IgD-negative memory B cell (primary cell): ENCODE measurements around the gene RTEL1. TPM values are rescaled to one million over a fixed set of nuclear protein-coding genes. Genes with fewer than 3 reads are reported as not detected.

ENCODE experiments used
- H3K27ac Mint-ChIP-seq, 3 donors: one replicate each; pipeline ENCODE4 v1.8.0; 2020 to 2022; ENCODE audit warnings: mild to moderate bottlenecking in 3 of 3, mixed read lengths in 3 of 3, moderate library complexity in 1 of 3
- H3K27me3 Mint-ChIP-seq: one replicate; pipeline ENCODE4 v1.8.0; 2021; ENCODE audit warnings: mixed read lengths
- H3K36me3 Mint-ChIP-seq: one replicate; pipeline ENCODE4 v1.8.0; 2020; ENCODE audit warnings: mild to moderate bottlenecking, mixed read lengths
- H3K4me1 Mint-ChIP-seq, 3 donors: one replicate each; pipeline ENCODE4 v1.8.0; 2020 to 2022; ENCODE audit warnings: mixed read lengths in 3 of 3, mild to moderate bottlenecking in 1 of 3
- H3K4me3 Mint-ChIP-seq, 4 donors: one replicate each; pipeline ENCODE4 v1.8.0; 2020 to 2022; ENCODE audit warnings: mild to moderate bottlenecking in 4 of 4, mixed read lengths in 4 of 4, moderate library complexity in 3 of 4
- H3K9me3 Mint-ChIP-seq, 3 donors: one replicate each; pipeline ENCODE4 v1.8.0; 2020 to 2021; ENCODE audit warnings: mixed read lengths in 3 of 3, mild to moderate bottlenecking in 1 of 3
- polyA plus RNA-seq: library from polyadenylated mRNA; unstranded; fragments of 300-500 nt; fragmentation: Illumina TruSeq; gene quantifications from one replicate; pipeline ENCODE4 v1.2.3, GENCODE V29; 2021

Gene RTEL1
- polyA plus RNA-seq, 1 donor from 2014 or later = 2.6 TPM

DNA sequence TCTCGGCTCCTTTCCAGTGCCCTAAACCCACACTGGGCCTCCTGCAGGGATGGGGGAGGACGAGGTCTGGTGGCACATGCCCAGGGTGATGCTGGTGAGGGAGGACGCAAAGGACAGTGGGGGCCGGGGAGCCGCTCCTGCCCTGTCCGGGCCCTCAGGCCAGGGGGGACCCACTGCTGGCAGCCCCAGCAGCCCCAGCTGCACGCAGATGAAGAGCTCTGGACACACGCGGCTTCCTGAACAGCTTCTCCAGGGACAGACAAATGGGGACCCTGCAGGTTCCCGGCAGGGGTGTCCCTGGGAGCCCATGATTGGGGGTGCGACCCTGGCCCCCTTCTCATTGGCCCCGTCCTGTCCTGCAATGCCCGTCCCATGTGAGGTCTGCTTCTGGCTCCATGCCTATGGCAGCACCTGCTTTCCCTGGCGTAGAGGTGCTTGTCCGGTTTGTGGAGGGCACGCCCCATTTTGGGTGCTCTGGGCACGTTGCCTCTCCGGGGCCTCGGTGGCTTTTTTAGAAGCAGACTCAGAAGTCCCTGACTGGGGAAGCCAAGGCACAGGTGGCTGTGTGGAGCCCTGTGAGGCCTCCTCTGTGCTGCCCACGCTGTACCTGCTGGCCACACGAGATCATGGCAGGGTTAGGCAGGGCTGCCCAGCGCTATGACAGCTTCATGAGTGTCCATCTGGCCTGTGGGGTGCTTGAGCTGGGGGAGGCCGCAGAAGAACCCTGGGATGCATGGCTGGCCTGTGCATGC lies 22.9 kb downstream of the RTEL1 start:
- Mint-ChIP-seq H3K27ac (no peak overlapping the region), H3K27me3 (no peaks in the 10 kb centered on the region), H3K9me3 (no peaks in the 10 kb centered on the region), H3K4me3 (peak overlapping the region in 1 of 4 donors; percentile 9), H3K4me1 (peaks cover 0 to 2% (median 0%) of the 10 kb centered on the region in 3 donors), H3K36me3 (peaks cover 2% of the 10 kb centered on the region)

DNA sequence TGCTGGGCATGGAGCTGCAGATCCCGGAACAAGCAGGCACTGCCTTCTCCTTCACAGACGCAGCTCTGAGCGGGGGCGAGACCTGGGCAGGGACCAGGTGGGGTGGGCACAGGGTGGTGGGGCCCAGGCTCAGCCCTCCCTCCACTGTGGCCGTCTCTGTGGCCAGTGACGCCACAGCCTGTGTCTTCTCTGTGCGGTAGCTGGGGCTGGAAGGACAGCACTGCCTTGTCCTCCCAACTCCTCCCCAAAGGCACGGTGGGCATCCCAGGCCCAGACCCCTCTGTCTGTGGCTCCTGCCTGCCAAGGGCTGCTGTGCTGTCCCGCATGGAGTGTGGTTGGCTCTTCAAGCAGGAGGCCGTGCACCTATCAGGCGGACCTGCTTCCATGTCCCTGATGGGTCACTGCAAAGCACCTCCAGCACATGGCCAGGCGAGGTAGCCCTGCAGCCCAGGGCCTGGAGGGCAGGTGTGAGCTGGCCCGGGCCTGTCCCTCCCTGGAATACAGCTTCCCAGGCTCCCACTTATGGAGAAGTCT lies 23.6 kb downstream of the RTEL1 start:
- Mint-ChIP-seq H3K9me3 (no peaks in the 10 kb centered on the region), H3K36me3 (no peaks in the 10 kb centered on the region), H3K27me3 (no peaks in the 10 kb centered on the region), H3K4me1 (peaks cover 0 to 2% (median 0%) of the 10 kb centered on the region in 3 donors), H3K27ac (no peak overlapping the region), H3K4me3 (no peak overlapping the region)

DNA sequence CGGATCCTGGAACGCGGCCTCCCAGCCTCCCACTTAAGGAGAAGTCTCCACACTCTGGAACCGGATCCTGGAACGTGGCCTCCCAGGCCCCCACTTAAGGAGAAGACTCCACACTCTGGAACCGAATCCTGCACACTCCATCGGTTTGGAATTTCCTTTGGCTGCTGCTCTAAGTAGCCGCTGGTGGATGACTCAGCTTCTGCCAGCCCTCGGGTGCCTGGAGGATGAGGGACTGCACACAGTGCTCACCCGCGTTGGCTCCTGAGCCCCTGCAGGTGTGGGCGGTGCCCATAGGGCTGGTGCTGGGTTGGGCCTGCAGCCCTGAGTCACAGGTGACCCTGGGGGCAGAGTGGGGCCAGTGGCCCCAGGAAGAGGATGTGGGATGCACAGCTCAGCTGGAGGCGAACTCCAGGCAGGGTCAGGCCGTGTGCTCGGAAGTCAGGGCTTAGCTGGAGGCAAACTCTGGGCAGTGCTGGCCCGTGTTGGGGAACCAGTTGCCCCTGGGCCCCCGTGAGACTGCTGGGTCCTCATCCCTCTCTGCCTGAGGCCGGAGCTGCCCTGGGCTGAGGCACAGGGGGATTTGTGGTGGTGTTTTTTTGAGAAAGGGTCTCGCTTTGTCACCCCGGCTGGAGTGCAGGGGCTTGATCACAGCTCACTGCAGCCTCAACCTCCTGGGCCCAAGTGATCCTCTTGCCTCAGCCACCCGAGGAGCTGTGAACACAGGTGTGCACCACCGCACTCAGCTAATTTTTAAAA lies 24.4 kb downstream of the RTEL1 start:
- Mint-ChIP-seq H3K4me1 (no peaks in the 10 kb centered on the region), H3K36me3 (no peaks in the 10 kb centered on the region), H3K9me3 (no peaks in the 10 kb centered on the region), H3K4me3 (no peak overlapping the region), H3K27me3 (no peaks in the 10 kb centered on the region), H3K27ac (no peak overlapping the region)

DNA sequence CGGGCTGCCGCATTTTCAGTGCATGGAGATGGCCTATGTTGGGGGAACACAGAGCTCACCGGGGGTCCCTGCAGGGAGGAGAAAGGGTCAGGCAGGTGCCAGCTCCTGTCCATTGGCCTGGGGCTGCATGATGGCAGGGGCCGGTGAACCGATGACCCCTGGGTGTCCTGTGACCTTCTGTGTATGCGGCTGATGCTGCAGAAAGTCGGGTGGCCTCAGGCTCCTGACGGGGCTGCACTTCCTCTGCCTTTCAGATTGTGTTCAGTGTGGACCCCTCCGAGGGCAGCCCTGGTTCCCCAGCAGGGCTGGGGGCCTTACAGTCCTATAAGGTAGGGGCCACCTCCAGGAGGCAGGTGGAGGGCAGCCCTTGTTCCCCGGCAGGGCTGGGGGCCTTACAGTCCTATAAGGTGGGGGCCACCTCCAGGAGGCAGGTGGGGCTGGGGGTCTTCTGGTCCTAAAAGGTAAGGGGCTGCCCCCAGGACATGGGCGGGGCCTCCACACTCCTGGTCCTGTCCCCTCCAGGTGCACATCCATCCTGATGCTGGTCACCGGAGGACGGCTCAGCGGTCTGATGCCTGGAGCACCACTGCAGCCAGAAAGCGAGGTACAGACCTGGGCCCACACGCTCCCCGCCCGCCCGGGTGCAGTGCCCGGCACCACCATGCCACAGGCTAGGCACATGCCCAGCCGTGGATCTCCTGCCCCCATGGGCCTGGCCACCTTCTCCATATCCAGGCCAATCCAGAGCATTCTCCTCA lies 27.3 kb downstream of the RTEL1 start:
- Mint-ChIP-seq H3K4me1 (no peaks in the 10 kb centered on the region), H3K27me3 (no peaks in the 10 kb centered on the region), H3K9me3 (no peaks in the 10 kb centered on the region), H3K4me3 (no peak overlapping the region), H3K36me3 (no peaks in the 10 kb centered on the region), H3K27ac (peak overlapping the region in 1 of 3 donors; percentile 35)

DNA sequence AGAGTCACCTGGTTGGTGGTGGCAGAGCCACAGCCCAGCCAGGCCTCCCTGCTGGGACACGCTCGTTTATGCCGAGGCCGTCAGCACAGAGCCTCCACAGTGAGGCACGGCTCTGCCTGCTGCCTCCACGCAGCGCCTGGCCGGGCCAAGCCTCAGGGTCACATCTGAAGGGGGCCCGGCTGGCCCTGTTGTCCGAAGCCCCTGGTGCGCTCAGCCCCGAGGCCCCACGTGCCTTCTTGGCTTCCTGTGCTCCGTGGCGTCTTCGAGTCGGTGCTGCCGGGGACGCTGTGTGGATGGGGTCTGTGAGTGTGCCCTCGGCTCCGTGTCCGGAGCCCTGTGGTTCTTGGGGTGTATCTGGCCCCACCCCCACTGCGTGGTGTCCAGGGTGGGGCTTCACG lies 28.0 kb downstream of the RTEL1 start:
- Mint-ChIP-seq H3K4me3 (no peak overlapping the region), H3K9me3 (no peaks in the 10 kb centered on the region), H3K27ac (no peak overlapping the region), H3K36me3 (no peaks in the 10 kb centered on the region), H3K27me3 (no peaks in the 10 kb centered on the region), H3K4me1 (no peaks in the 10 kb centered on the region)

DNA sequence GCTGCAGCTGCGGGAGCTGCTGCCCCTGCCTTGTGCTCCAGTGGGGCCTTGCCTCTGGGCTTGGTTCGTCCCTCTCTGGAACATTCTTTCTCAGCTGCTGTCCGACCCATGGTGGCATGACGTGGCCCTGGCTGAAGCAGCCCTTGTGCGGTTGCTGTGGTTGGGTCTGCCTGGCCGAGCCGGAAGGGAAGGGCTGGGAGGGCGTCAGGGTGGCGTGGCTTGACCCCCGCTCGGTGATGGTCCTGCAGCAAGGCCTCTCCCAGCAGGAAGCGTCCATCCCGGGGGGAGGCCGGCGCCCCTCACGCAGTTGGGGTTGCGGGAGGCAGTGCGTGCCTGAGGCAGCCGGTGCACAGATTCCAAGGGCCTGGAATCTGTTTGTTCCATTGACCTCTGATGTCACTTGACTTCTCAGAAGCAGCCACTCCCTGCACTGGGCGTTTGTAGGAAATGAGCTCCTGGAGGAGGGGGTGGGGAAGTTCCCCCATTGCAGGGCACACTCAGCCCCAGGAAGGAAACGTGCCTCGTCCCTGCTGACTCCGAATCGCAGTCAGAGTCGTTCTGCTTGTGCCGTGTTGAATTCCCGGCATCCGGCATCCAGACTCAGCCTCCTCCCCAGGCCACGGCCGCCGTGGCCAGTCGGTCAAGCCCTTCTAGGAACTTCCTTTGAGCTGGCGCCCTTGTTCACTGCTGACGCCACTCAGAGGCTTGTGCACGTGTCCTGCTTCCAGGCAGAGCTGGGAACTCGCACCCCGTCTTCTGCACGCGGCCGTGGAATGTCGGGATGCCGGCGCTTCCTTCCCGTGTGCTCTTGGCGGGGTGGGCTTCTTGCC lies 28.6 kb downstream of the RTEL1 start:
- no peaks in the 10 kb centered on the region for H3K36me3 Mint-ChIP-seq
- H3K4me3 Mint-ChIP-seq = peak overlapping the region in 1 of 4 donors; percentile 45
- H3K27me3 Mint-ChIP-seq = no peaks in the 10 kb centered on the region
- H3K9me3 Mint-ChIP-seq = no peaks in the 10 kb centered on the region
- peaks cover 0 to 2% (median 0%) of the 10 kb centered on the region in 3 donors for H3K4me1 Mint-ChIP-seq
- peak overlapping the region in 1 of 3 donors; percentile 71 for H3K27ac Mint-ChIP-seq

DNA sequence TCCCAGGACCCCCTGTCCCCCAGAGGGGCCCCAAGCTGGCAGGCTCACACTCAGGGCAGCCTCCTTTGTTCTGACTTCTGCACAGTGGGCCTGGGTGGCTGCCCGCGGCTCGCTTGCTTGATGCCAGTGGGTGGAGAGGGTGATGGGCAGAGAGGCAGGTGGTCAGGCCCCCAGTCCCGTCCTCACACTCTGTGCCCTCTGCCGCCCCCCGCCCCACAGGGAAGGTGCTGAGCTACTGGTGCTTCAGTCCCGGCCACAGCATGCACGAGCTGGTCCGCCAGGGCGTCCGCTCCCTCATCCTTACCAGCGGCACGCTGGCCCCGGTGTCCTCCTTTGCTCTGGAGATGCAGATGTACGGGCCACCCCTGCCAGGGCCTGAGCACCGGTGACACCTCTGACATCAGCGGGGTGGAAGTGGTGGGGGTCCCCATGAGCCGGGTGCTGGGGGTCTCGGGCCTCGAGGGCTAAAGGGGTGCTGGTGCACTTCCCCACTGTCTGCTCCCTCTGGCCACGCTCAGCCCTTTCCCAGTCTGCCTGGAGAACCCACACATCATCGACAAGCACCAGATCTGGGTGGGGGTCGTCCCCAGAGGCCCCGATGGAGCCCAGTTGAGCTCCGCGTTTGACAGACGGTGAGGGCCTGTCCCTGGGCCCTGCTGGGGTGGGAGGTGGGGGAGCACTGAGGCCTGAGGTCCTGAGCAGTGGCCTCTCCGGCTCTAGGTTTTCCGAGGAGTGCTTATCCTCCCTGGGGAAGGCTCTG lies 29.5 kb downstream of the RTEL1 start:
- Mint-ChIP-seq H3K4me3 (no peak overlapping the region), H3K27me3 (no peaks in the 10 kb centered on the region), H3K27ac (no peak overlapping the region), H3K36me3 (no peaks in the 10 kb centered on the region), H3K9me3 (no peaks in the 10 kb centered on the region), H3K4me1 (peaks cover 0 to 2% (median 0%) of the 10 kb centered on the region in 3 donors)

DNA sequence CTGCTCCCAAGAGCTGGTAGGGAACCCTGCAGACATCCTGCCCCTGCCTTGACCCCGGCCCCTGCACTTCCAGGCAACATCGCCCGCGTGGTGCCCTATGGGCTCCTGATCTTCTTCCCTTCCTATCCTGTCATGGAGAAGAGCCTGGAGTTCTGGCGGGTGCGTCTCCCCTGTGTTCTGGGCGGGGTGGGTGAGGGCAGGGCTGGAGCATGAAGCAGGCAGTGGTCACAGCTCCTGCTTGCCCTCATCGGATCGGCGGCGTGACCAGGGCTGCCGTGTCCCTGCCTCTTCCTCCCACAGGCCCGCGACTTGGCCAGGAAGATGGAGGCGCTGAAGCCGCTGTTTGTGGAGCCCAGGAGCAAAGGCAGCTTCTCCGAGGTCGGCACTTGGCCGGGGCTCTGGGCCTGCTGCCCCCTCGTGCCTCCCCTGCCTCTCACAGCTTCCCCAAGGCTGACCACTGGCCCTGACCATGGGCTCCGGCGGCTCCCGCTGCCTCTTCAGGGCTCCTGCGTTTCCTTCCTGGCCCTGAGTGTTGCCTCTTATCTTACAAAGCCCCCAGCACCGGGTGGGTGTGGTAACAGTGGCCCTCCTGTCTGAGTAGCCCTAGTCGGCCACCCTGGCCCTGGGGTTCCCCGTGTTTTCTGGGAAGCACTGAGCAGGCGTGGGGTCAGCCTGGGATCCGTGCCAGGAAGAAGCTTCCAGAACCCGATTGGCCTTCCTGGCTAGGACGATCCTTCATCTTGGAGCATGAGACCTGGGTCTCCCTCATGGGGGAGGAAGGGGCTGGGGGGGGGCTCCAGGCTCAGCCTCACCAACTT lies 30.3 kb downstream of the RTEL1 start:
- no peaks in the 10 kb centered on the region for H3K27me3 Mint-ChIP-seq

DNA sequence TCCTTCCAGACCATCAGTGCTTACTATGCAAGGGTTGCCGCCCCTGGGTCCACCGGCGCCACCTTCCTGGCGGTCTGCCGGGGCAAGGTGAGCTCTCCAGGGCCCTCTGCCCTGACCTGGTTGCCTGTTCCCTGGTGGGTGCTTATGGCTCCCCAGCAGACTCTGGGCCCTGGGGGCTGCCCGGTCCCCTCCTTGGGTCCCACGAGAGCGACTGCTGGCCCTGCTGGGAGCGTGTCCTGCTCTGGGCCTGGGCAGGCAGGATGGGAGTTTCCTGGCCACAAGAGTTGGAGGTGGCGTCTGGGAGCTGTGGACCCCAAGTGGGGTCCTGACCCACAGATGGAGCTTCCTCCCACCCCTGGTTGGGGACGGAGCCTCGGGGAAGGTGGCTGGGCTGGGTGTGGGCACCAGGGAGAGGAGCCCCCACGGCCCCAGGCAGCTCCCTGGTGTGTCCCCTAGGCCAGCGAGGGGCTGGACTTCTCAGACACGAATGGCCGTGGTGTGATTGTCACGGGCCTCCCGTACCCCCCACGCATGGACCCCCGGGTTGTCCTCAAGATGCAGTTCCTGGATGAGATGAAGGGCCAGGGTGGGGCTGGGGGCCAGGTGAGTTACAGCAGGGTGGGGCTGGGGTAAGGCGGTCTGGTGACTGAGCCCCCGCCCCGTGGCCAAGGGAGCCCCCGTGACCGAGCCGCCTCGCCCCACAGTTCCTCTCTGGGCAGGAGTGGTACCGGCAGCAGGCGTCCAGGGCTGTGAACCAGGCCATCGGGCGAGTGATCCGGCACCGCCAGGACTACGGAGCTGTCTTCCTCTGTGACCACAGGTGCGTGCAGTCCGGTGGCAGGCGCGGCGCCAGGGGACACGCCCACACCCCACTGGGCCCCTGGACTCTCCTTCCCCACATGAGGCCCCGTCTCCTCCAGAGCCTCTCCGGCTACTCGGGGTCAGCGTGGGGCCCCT lies 31.2 kb downstream of the RTEL1 start:
- Mint-ChIP-seq H3K4me3 (no peak overlapping the region), H3K4me1 (peaks cover 0 to 2% (median 0%) of the 10 kb centered on the region in 3 donors), H3K27ac (no peak overlapping the region), H3K27me3 (no peaks in the 10 kb centered on the region), H3K36me3 (no peaks in the 10 kb centered on the region), H3K9me3 (no peaks in the 10 kb centered on the region)

More for the DNA sequence above, 30.3 kb downstream of the RTEL1 start:
- no peak overlapping the region for H3K4me3 Mint-ChIP-seq
- no peaks in the 10 kb centered on the region for H3K9me3 Mint-ChIP-seq
- peaks cover 0 to 2% (median 0%) of the 10 kb centered on the region in 3 donors for H3K4me1 Mint-ChIP-seq
- H3K36me3 Mint-ChIP-seq = no peaks in the 10 kb centered on the region
- H3K27ac Mint-ChIP-seq = no peak overlapping the region

DNA sequence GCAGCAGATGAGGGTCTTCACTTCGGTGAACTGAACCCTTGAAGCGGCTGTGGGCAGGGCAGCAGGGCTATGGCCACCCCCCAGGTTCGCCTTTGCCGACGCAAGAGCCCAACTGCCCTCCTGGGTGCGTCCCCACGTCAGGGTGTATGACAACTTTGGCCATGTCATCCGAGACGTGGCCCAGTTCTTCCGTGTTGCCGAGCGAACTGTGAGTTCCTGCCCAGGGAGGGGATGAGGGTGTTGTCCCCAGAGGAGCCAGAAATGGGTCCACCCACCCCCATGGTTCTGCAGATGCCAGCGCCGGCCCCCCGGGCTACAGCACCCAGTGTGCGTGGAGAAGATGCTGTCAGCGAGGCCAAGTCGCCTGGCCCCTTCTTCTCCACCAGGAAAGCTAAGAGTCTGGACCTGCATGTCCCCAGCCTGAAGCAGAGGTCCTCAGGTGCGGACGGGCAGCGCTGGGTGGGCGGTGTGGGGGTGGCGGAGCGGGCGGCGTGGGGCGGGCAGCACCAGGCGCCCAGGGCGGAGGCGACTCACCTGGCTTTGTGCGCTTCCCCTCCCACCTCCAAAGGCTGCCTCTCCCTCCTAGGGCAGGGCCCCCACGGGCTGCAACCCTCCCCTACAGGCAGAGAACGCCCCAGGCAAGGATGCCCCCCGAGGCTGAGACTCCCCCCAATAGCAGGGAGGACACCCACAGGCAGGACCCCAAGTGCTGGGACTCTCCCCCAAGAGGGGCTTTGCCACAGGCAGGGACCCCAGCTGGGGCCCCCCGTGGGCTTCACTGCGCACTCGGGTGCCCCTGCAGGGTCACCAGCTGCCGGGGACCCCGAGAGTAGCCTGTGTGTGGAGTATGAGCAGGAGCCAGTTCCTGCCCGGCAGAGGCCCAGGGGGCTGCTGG lies 32.1 kb downstream of the RTEL1 start:
- Mint-ChIP-seq H3K9me3 (no peaks in the 10 kb centered on the region), H3K4me3 (no peak overlapping the region), H3K27ac (no peak overlapping the region), H3K36me3 (no peaks in the 10 kb centered on the region), H3K27me3 (no peaks in the 10 kb centered on the region), H3K4me1 (peaks cover 0 to 2% (median 0%) of the 10 kb centered on the region in 3 donors)

DNA sequence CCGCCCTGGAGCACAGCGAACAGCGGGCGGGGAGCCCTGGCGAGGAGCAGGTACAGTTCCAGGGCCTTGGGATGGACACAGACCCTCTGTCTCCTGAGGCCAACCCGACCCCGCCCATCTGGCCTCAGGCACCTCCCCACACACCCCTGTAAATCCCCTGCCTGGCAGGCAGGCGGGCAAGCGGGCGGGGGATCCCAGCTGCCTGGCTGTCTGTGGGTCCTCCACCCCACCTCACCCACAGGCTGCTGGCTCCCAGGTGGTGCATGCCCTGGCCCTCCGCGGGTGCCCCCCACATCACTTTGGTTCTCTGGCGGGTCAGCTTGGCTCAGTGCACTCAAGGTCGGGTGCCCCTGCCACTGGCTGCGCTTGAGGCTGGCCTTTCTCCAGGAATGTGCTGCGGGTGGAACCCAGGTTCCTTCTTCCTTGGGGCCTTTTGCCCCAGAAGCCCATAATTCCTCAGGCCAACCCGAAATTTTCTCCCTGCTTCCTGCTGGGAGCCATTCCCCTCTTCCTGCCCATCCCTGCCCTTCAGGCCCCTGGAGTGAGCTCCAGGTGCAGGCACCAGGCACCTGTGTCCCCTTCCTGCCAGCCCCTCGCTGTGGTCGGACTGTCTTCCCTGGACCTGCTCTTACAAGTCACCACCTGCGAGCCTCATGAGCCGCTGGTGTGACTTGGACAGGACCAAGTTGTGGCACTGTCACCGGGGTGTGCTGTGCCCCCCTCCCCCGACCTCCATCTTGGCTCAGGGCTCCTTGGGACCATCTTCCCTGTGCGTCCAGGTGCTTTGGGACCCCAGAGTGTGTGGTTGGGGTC lies 33.0 kb downstream of the RTEL1 start:
- Mint-ChIP-seq H3K9me3 (no peaks in the 10 kb centered on the region), H3K27ac (peak overlapping the region in 1 of 3 donors; percentile 53), H3K4me1 (peaks cover 0 to 2% (median 0%) of the 10 kb centered on the region in 3 donors)

More for the DNA sequence above, 33.0 kb downstream of the RTEL1 start:
- H3K4me3 Mint-ChIP-seq = peak overlapping the region in 1 of 4 donors; percentile 69
- H3K27me3 Mint-ChIP-seq = no peaks in the 10 kb centered on the region
- H3K36me3 Mint-ChIP-seq = no peaks in the 10 kb centered on the region
